ENCODE data around the gene FUT8. TPM values are rescaled to one million over a fixed set of nuclear protein-coding genes. Genes with fewer than 3 reads are reported as not detected.

FUT8 gene
- total RNA-seq, 4 donors from 2014 or later = 5.5 to 25.4 (median 8.8) TPM

DNA sequence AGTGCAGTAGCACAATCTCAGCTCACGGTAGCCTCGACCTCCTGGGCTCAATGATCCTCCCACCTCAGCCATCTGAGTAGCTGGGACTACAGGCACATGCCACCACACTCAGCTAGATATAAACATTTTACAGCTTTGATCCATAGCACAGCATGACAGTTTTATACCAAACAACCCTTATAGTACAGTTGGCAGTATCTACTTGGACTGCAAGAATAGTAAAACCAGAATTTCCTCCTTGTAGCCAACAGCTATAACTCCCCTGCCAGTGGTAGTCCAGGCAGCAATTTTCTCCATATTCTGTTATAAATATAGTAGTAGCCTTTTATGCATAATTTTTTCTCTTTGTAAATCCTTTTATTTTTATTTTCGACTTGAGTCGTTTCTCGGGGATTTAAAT lies 317.0 kb downstream of the FUT8 start:
- DNase-seq = no peak
- Histone ChIP-seq H3K4me1 (no peaks in the 10 kb centered on the region), H3K27ac (no peak overlapping the region), H3K36me3 (peaks cover 0 to 27% (median 0%) of the 10 kb centered on the region in 3 donors), H3K9me3 (no peaks in the 10 kb centered on the region), H3K4me3 (no peak overlapping the region), H3K27me3 (no peaks in the 10 kb centered on the region)
- intact Hi-C loops (cut with DNase I) = no loop called here
- 91 to 94% methylated on average over 5 of the region's 5 CpGs for WGBS, 2 donors
- no peak for TF ChIP-seq POLR2A (IDR thresholded peaks at IDR 0.05)
- no peak for TF ChIP-seq CTCF (IDR thresholded peaks at IDR 0.05)

DNA sequence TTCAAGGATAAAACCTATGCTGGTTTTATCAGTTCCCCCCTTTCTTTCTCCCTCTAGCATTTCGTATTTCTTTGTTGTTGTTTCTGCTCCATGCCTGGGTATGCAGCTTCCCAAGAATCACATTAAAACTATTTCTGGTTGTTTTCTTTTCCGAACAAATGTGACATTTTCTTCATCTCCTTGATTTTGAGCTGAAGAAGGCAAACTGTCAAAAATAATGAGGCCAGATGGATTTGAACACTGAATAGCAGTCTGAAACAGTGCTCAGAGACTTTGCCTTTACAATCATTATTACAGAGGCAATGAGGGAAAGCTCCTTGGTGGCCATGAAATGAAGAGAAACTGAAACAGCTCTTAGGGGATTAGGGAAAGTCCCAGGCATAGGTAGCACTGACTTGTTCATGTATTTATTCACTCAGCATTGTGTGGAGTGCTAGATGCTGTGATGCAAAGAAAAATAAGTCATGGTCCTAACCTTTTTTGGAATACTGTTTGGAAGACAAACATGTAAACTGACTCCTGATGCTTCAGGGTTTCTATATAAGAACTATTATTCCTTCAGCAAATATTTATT lies 319.5 kb downstream of the FUT8 start:
- no peaks in the 10 kb centered on the region for H3K27me3 ChIP-seq
- 64 to 81% methylated on average over 2 of the region's 2 CpGs for WGBS, 2 donors
- H3K9me3 ChIP-seq = no peaks in the 10 kb centered on the region
- no peak overlapping the region for H3K4me3 ChIP-seq
- H3K4me1 ChIP-seq = no peaks in the 10 kb centered on the region
- no peak for TF ChIP-seq POLR2A (IDR thresholded peaks at IDR 0.05)
- TF ChIP-seq CTCF (IDR thresholded peaks at IDR 0.05) = no peak
- no peak for DNase-seq
- no peak overlapping the region for H3K27ac ChIP-seq
- intact Hi-C loops (cut with DNase I) = no loop called here
- peaks cover 0 to 21% (median 0%) of the 10 kb centered on the region in 3 donors for H3K36me3 ChIP-seq

- H3K27me3 ChIP-seq = no peaks in the 10 kb centered on the region
- H3K4me3 ChIP-seq = no peak overlapping the region
- peaks cover 0 to 30% (median 0%) of the 10 kb centered on the region in 3 donors for H3K36me3 ChIP-seq
- no peak for DNase-seq
- WGBS, 2 donors = 80 to 88% methylated on average over 4 of the region's 4 CpGs
- no peaks in the 10 kb centered on the region for H3K4me1 ChIP-seq
- intact Hi-C loops (cut with DNase I) = no loop called here
- H3K27ac ChIP-seq = no peak overlapping the region
- H3K9me3 ChIP-seq = no peaks in the 10 kb centered on the region
- TF ChIP-seq POLR2A (IDR thresholded peaks at IDR 0.05) (no peak), CTCF (IDR thresholded peaks at IDR 0.05) (no peak)
These were observed 325.8 kb downstream of the FUT8 start for GRCh38 chr14:65738339-65738738.

GRCh38 chr14:65745396-65746190 lies 333.1 kb downstream of the FUT8 start:
- TF ChIP-seq CTCF (IDR thresholded peaks at IDR 0.05) = no peak
- TF ChIP-seq POLR2A (IDR thresholded peaks at IDR 0.05) = no peak
- intact Hi-C loops (cut with DNase I) = no loop called here
- Histone ChIP-seq H3K36me3 (peaks cover 0 to 19% (median 0%) of the 10 kb centered on the region in 3 donors), H3K27ac (no peak overlapping the region), H3K9me3 (no peaks in the 10 kb centered on the region), H3K4me1 (no peaks in the 10 kb centered on the region), H3K27me3 (no peaks in the 10 kb centered on the region), H3K4me3 (no peak overlapping the region)
- 87 to 95% methylated on average over 8 of the region's 8 CpGs for WGBS, 2 donors
- DNase-seq = no peak

DNA sequence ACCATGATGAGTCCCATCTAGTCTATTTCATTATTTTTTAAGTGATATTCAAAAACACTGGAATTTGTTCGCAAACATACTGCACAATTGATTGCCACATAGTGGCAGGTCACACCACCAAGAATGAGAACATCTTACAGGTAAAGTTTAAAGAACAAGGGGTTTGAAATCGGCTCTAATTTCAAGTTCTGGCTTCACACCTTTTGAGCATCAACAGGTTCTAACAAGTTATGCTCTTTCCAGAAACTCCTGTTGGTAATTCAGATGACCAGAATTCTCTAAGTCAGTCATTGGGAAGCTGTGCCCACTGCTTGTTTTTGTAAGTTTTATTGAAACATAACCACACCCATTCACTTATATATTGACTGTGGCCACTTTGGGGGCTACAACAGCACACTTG lies 336.3 kb downstream of the FUT8 start:
- intact Hi-C loops (cut with DNase I) = no loop called here
- Histone ChIP-seq H3K4me1 (no peaks in the 10 kb centered on the region), H3K27me3 (no peaks in the 10 kb centered on the region), H3K4me3 (no peak overlapping the region), H3K9me3 (no peaks in the 10 kb centered on the region), H3K27ac (no peak overlapping the region), H3K36me3 (no peaks in the 10 kb centered on the region)
- TF ChIP-seq POLR2A (IDR thresholded peaks at IDR 0.05) (no peak), CTCF (IDR thresholded peaks at IDR 0.05) (no peak)
- 72 to 75% methylated on average over 2 of the region's 2 CpGs for WGBS, 2 donors
- DNase-seq = no peak
